ENCODE measurements around the gene STT3B.

GRCh38 chr3:31485196-31485595 lies 47.5 kb upstream of the STT3B start:
- TF ChIP-seq, protein P1, sequence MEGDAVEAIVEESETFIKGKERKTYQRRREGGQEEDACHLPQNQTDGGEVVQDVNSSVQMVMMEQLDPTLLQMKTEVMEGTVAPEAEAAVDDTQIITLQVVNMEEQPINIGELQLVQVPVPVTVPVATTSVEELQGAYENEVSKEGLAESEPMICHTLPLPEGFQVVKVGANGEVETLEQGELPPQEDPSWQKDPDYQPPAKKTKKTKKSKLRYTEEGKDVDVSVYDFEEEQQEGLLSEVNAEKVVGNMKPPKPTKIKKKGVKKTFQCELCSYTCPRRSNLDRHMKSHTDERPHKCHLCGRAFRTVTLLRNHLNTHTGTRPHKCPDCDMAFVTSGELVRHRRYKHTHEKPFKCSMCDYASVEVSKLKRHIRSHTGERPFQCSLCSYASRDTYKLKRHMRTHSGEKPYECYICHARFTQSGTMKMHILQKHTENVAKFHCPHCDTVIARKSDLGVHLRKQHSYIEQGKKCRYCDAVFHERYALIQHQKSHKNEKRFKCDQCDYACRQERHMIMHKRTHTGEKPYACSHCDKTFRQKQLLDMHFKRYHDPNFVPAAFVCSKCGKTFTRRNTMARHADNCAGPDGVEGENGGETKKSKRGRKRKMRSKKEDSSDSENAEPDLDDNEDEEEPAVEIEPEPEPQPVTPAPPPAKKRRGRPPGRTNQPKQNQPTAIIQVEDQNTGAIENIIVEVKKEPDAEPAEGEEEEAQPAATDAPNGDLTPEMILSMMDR (IDR thresholded peaks at IDR 0.05): no peak
- TF ChIP-seq EZH2 (IDR thresholded peaks at IDR 0.05): no peak
- TF ChIP-seq EZH2phosphoT487 (IDR thresholded peaks at IDR 0.05): no peak
